HG03196 (cell line): Measurements from ENCODE around the gene NFE2.

Source experiments
- ATAC-seq: cut with Tn5 transposase; IDR thresholded peaks from one replicate; pipeline ENCODE4 v1.9.1; 2021; ENCODE audit not compliant: unreplicated experiment

NFE2 gene

DNA sequence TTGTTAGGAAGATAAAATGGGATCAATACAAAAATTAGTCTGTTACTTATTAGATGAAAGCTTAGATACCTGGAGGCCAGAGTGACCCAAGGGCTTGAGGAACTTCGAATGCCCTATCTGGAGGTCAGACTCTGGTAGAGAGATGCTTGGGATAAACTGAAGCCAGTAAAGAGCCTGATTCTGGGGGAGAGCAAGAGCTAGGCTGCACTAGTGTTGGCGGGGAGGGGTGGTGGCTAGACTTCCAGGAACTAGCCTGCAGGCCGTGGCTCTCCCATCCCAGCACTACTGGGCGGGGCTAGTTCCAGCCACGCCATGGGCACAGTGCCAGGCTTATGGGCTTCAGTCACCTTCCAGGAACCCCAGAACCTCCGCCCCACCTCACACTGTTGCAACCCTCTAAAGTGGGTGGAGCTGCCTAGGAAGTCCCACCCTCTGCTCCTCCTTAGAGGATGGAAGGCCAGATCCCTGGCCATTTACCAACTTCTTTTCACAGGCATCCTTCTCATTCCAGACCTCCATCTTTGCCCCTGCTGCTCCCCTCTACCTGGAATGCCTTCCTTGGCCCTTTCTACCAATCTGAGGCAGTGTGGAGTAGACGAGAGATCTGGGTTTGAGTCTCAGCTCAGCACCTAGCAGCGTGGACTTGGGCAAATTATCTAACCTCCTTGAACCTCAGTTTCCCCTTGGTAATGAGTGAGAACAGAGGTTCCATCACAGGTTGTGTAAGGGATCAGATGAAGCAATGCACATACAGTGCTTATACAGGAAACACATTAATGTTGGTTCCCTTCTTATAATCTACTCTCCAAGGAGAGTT is 6.3 kb upstream of the NFE2 start:
- no peak for ATAC-seq

- no peak for ATAC-seq
These were observed 3.5 kb upstream of the NFE2 start for GRCh38 chr12:54304187-54304810.

- no peak for ATAC-seq
These were observed 2.8 kb upstream of the NFE2 start for GRCh38 chr12:54303640-54304039.

GRCh38 chr12:54301428-54302048 is 723 bp upstream of the NFE2 start:
- ATAC-seq = no peak

DNA sequence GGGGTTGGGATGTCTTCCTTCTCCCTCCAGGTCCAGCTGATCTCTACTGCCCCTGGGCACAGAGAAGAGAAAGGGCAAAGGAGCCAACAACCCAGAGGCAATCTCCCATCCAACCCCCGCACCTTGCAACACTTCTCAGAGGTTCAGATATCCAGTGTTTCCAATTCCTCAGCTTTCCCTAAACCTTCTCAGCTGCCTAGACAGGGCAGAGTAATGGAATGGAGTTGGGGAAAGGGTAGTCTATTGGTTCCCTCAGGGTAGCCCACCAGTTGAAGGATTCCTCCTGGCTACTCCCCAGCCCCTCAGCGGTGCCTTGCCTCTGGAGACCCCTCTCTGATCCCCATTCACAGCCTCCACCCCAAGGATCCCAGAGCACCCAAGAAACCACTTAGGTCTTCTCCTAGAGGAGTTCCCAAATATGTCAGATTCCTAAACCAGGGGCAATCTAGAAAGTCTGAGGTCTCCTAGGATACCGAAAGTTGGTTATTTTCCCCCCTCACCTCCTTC is 537 bp downstream of the NFE2 start:
- no peak for ATAC-seq

- ATAC-seq = no peak
These were observed 1.1 kb downstream of the NFE2 start for GRCh38 chr12:54299515-54300224.

- no peak for ATAC-seq
These were observed 1.9 kb downstream of the NFE2 start for GRCh38 chr12:54298904-54299303.

- ATAC-seq = no peak
These were observed 4.3 kb downstream of the NFE2 start for GRCh38 chr12:54296393-54297099.

DNA sequence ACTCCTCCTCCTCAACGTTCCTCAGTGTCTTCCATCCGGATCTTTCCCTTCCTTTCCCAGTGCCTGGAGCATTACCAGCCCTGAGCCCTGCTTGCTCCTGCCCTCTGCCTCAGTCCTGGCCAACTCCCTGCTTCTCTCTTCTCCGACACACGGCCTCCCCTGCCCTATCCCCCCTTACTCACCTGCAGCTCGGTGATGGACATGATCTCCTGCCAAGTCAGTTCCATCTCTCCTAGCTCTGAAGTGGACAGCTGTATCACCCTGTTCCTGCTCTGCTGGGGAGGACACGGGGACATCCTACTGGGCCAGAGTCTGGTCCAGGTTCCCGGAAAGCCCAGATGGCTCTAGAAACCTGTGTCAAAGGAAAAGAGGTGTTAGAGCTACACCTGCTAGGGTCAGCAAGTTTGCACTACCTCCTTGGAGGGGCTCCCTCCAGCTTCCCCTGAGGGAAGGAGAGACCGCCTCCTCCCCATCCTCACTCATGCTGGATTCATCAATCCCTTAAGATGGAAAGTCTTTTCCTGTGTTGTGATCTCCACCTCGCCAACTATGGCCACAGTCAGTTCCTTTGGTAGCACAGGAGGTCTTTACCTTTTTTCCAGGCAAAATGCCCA is 5.8 kb downstream of the NFE2 start:
- no peak for ATAC-seq

GRCh38 chr12:54294152-54294952 is 6.5 kb downstream of the NFE2 start:
- ATAC-seq = no peak

GRCh38 chr12:54292931-54293241 is 7.9 kb downstream of the NFE2 start:
- no peak for ATAC-seq

DNA sequence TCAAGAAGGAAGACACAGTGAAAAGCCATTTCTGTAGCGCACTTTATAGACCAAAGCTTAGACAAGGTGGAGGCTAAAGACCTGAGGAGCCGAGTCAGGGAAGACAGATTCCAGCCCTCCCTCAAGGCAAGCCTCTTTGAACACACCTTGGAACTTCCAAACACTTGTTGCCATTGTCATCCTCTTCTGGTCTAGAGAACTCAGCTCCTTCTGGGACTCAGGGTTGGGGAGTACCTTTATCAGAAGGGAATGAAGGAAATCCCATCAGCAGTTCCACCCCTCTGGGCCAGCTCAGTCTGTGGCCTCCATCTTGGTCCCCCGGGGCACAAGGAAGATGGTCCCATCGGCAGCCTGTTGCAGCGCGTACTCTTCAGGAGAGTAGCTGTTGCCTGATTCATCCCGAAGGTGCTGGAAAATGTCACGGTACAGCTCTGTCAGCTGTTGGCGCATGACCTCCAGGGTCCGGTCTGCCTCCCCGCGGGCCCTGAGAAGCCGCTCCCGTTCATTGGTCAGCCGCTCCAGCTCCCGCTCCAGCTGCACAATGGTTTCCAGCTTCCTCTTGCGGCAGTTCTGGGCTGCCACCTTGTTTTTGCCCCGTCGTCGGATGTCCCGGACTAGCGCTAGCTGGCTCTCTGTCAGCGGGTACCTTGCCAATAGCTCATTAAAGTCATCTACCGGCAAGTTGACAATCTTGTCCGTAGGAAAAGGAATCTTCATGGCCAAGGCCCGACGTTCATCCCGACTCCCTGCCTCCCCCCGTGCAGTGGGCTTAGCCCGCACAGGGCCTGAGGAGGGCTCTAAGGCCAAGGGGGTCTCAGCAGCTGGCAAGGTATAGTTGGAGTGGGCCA is 8.5 kb downstream of the NFE2 start:
- ATAC-seq = no peak

GRCh38 chr12:54287261-54288157 is 13.3 kb downstream of the NFE2 start:
- no peak for ATAC-seq

DNA sequence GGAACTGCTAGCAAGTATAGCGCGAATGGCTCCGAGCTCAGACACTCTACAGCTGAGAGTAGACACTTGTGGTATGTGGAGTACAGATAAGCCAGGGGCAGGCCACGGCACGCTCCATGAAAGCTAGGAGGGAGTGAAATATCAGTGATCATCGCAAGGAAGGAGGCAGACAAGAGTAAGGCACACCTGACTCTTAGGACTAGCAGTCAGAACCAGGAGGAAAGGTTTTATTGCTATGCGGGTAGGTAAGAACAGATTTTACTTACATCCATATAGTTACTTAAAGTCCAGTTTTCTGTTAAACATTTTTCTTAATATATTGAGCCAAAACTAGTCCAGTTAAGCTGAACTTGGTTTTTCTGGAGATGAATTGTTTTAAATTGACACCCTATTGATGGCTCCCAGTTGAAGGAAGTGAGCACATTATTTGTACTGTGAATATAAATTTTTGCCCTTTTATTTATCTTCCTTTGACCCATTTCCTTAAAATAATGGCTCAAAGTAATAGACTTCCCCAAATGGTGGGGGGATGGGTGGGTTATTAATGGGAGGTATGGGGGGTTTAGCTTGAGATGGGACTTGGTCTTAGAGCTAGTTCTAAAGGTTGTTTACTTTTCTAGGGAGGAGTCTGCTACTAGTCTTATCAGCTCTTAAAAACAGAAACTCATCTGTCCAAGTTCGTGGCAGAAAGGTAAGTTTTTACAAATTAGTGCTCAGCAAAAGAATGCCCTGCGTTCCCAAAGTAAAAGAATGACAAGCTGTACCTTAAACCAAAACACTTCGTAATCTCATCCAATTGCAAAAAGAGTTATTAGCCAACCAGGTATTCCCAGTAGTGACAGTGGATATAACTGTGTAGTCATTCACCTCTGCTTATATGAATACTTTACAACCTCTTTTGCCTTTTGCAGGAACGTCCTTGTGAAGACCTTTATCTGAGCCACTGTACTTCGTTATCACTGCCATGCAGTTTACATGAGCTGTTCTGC is 14.5 kb downstream of the NFE2 start:
- no peak for ATAC-seq

DNA sequence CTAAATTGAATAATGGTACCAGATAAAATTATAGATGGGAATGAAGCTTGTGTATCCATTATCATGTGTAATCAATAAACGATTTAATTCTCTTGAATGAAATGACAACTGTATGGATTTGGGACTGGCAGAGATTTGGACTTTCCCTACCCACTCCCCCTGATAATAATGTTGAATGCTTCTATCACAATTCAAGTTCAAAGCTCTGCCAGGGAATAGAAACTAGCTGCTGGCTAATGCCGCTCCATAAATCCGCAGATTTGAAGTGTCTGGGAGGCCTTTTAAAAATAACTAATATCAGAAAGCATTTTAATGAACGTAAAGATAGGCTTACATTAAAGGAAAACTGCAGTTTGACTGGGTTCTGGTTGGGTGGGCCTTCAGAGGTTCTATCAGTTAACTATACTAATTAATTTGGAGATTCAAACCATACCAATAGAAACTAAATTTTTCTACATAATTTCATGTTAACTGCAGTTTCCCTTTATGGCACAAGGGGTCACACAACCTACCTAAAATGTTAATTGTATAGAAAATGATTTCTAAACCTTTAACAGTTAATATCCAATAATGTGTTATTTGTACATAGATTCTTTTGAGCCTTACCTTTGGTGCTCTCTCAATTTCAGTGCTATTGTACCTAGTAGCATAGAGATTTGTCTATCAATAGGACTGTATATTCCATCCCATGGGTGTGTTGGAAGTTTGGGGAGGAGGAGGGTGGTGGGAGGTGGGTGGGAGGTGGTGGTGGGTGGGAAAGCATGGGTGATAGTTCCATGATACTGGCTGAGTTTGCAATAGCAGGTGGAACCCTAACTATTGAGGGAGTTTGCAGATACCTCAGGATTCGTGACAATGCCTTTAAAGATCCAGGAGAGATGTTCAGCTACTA is 15.4 kb downstream of the NFE2 start:
- no peak for ATAC-seq
